Urothelium cell line (cell line): Measurements from ENCODE around the gene GAL3ST2.
"Not testable (repeated sequence)": the region's sequence is repeated elsewhere in the genome, so short reads cannot be mapped to it uniquely, and the experiment has no call there.

Experiments used
- DNase-seq: peaks from one replicate; pipeline ENCODE4 v3.0.0; 2011; ENCODE audit warnings: low spot score, mixed read lengths
- FAIRE-seq: peaks from 2 replicates; lab custom pipeline; 2011; peaks lifted over from hg19 to GRCh38; lab: Jason Lieb, UNC

The GAL3ST2 gene

DNA sequence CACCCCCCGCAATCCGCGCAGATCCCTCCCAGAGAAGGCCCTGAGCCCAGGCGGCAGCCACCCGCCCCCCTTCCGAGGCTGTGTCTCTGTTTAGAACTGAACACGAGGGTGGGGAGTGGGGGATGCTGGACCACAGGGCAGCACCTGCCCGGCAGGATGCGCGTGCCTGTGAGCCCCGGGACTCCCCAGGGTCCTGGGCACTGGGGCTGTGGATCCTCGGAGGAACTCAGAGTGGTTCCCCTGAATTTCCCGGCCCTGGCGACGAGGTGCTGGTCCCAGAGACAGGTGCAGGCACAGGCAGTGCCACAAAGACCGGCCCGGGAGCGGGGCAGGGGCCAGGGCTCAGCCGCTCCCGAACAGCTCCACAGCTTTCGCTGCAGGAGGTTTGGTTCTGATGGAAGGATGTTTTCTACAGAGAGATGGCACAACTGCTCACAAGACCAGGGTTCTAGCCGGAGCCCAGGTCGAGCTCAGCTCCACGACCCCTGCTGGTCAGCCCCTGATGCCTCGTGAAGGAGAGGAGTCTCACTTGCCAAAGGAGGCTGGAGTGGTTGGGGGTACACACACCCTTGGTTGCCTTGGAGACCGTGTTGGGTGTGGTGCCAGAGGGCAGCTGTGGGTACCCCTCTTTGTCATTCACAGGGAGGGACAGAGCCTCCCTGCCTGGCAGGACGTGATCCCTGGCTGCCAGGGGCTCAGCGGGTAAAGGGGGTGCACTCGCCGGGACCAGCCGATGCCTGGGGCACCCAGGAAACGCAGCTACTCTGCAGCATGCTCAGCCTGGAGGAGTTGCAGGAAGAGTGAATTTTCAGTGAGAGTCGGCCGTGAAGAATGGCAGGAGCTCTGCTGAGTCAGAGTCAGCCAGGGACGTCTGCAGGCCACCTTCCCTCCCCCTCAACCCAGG lies 28.0 kb downstream of the GAL3ST2 start:
- no peak for FAIRE-seq
- no peak for DNase-seq

DNA sequence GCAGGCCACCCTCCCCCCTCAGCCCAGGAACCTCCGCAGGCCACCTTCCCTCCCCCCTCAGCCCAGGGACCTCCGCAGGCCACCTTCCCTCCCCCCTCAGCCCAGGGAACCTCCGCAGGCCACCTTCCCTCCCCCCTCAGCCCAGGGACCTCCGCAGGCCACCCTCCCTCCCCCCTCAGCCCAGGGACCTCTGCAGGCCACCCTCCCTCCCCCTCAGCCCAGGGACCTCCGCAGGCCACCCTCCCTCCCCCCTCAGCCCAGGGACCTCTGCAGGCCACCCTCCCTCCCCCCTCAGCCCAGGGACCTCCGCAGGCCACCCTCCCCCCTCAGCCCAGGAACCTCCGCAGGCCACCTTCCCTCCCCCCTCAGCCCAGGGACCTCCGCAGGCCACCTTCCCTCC lies 29.6 kb downstream of the GAL3ST2 start:
- FAIRE-seq, DNase-seq: not testable (repeated sequence)

DNA sequence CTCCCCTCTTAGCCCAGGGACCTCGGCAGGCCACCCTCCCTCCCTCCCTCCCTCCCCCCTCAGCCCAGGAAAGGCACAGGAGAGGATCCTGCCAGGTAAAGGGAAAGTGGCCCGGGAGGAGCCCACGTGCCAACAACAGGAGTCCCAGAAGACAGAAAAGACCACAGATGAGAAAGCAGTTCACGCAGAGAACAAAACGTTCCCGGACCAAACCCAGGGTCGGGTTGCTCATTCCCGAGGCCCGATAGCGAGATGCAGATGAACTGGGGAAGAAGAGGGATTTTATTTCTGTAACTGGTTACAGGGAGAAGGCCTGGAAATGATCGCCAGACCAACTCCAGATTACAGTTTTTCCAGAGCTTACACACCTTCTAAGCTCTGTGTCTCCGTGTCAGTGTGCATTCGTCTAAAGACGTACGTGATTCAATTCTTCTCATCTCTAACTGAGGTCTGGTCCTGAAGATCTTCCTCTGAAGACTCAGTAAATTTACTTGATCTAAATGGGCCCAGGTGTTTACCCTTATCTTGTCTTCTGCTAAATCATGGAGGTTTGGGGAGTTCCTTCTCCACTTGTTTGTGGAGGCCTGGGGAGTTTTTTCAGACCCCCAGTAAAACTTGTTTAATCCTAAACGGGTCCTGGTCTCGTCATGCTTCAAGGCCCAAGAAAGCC lies 31.6 kb downstream of the GAL3ST2 start:
- DNase-seq (no peak), FAIRE-seq (no peak)

GRCh38 chr2:241808721-241809382 lies 32.2 kb downstream of the GAL3ST2 start, which contains the start of gene NEU4:
Gene NEU4, plus strand, starts transcription at chr2:241809193. Its CDS starts 5,292 bp downstream, at chr2:241814485.
- no peak for FAIRE-seq
- no peak for DNase-seq

- DNase-seq: no peak
- no peak for FAIRE-seq
Measured at GRCh38 chr2:241809383-241810306, 33.0 kb downstream of the GAL3ST2 start.

GRCh38 chr2:241810307-241811200 lies 33.9 kb downstream of the GAL3ST2 start:
- no peak for DNase-seq
- no peak for FAIRE-seq

DNA sequence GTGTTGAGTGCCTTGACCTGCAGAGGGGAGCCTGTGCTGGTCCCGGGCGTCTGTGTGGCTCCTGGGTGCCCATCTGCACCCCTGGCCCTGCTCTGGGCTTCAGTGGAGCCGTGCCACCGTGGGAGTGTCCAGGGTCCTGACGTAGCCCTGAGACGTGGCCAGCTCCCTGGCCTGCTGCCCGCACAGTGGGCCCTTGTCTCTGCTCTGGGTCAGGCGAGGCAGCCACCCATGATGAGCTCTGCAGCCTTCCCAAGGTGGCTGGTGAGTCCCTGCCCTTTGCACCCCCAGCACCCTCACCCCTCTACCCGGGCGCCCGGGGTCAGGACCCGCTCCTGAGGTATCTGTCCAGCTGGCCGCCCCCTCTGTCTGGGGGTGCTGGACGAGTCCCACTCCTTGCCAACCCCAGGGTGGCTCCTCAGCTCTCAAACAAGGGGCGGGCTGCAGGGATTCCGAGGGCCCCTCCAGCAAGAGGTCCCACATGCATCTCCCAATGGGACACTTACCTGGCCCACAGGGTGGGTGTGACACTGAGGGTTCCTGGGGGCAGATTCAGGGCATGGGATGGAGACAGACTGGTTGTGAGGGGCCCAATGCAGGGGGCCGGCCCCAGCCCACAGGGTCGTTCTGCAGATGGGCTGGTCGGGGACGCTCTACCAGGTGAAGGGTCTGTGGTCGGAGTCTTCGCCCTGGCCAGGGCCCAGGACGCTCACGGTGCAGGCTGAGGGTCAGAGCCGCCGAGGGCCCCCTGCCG lies 34.8 kb downstream of the GAL3ST2 start:
- no peak for DNase-seq
- FAIRE-seq: no peak

- FAIRE-seq (no peak), DNase-seq (no peak)
Measured at GRCh38 chr2:241811952-241812729, 35.5 kb downstream of the GAL3ST2 start.

GRCh38 chr2:241812730-241813643 lies 36.4 kb downstream of the GAL3ST2 start:
- FAIRE-seq (no peak), DNase-seq (no peak)

DNA sequence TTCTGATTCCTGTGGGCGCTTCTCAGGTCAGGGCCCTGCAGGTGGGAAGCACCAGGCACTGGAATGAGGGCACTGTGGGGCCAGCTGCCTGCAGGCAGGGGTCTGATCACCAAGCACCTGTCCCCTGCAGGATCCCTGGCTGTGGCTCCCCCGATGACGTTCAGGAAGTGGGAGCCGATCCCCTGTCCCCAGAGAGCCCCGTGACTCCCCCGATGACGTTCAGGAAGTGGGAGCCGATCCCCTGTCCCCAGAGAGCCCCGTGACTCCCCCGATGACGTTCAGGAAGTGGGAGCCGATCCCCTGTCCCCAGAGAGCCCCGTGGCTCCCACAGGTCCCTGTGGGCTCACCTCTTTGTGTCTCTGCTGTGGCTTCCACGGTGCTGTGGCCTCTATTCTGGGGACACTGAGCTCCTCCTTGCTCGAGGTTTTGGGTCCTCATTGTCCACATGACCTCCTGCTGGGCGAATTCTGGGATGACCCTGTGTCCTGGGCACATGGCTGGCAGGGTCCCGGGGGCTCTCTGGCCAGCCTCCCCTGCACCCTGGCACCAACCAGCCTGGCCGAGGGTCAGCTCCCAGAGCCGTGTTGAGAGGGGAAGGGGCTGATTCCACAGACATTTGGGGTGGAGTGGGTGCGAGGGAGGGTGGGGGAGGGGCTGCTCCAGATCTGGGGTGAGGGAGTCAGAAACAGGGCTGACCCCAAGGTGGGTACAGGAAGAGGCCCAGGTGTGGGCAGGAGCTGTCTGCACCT lies 37.2 kb downstream of the GAL3ST2 start:
- FAIRE-seq (no peak), DNase-seq (no peak)

GRCh38 chr2:241814393-241814642 lies 37.7 kb downstream of the GAL3ST2 start:
- DNase-seq (no peak), FAIRE-seq (no peak)

DNA sequence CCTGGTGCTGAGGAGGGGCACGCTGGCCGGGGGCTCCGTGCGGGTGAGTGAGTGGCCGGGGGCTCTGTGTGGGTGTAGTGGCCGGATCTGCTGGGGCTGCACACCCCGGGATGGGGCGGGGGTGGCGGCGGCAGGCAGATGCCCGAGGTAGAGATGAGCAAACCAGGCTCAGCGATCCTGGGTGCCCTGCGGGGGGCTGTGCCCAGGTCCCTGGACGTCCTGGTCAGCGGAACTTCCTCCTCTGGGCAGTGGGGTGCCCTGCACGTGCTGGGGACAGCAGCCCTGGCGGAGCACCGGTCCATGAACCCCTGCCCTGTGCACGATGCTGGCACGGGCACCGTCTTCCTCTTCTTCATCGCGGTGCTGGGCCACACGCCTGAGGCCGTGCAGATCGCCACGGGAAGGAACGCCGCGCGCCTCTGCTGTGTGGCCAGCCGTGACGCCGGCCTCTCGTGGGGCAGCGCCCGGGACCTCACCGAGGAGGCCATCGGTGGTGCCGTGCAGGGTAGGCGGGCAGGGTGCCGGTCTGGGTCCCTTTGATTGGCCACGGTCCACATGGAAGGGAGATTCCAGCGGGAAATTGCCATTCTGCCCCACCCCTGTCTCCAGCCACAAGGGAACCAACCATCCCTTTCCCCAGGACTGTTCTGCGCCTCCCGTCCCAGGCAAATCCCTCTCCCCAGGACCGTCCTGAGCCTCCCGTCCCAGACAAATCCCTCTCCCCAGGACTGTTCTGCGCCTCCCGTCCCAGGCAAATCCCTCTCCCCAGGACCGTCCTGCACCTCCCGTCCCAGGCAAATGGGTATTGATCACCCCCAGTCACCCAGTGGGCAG lies 38.2 kb downstream of the GAL3ST2 start:
- FAIRE-seq (no peak), DNase-seq (no peak)

DNA sequence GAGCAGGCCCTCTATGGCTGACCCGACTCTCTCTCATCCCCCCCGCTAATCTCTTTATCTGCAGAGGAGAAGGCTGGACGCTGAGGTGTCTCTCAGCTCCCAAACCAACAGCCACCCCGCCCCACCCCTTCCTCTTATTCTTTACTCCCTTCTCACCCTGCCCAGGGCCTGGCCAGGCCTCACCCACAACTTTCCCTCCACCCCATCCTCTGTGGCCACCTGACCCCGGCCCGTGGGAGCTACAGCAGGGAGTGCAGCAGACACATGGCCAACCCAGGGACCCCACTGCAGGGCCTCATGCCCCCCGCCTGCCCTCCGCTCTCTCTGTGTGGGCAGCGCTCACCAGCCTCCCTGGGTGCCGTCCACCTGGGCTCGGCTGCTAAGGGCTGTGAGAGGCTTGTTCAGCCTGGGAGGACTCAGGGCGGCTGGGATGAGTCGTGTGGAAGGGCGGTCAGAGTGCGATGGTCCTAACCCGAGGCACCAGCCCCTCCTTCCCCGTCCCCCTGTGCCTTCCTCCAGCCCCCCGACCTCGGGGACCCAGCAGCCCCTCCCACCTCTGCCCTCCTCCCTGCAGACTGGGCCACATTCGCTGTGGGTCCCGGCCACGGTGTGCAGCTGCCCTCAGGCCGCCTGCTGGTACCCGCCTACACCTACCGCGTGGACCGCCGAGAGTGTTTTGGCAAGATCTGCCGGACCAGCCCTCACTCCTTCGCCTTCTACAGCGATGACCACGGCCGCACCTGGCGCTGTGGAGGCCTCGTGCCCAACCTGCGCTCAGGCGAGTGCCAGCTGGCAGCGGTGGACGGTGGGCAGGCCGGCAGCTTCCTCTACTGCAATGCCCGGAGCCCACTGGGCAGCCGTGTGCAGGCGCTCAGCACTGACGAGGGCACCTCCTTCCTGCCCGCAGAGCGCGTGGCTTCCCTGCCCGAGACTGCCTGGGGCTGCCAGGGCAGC lies 39.1 kb downstream of the GAL3ST2 start:
- FAIRE-seq (no peak), DNase-seq (no peak)

- no peak for DNase-seq
- FAIRE-seq: no peak
Measured at GRCh38 chr2:241816431-241817121, 40.0 kb downstream of the GAL3ST2 start.
